Stimulated activated CD4-positive, alpha-beta T cell treated with anti-CD3 and anti-CD28 coated beads, TNF-alpha, amount 100 ng/mL, for 1 hour (primary cell): ENCODE measurements around the gene FRYL.

Experiments used
- DNase-seq, 3 donors: peaks; one replicate each; pipeline ENCODE4 v3.0.0-alpha.2; 2020; ENCODE audit warnings: low read depth in 3 of 3, low spot score in 1 of 3

FRYL gene

GRCh38 chr4:48495941-48496340 is 284.1 kb downstream of the FRYL start:
- no peak for DNase-seq

- no peak for DNase-seq
Measured at GRCh38 chr4:48493452-48494100, 286.5 kb downstream of the FRYL start.

- no peak for DNase-seq
Measured at GRCh38 chr4:48491514-48492176, 288.4 kb downstream of the FRYL start.

GRCh38 chr4:48490680-48491513 is 289.2 kb downstream of the FRYL start:
- no peak for DNase-seq

- DNase-seq = no peak
Measured at GRCh38 chr4:48490012-48490679, 289.9 kb downstream of the FRYL start, which contains the start of gene ZAR1. Gene ZAR1 (plus strand): TSS chr4:48490252. CDS start chr4:48490292, 40 bp downstream.

- DNase-seq = no peak
Measured at GRCh38 chr4:48489683-48490011, 290.4 kb downstream of the FRYL start.

GRCh38 chr4:48484494-48485168 is 295.4 kb downstream of the FRYL start:
- DNase-seq = no peak

- no peak for DNase-seq
Measured at GRCh38 chr4:48483777-48484493, 296.1 kb downstream of the FRYL start.

GRCh38 chr4:48483006-48483776 is 296.9 kb downstream of the FRYL start, which contains the start of gene SLC10A4:
Gene SLC10A4 (plus strand): TSS chr4:48483343. CDS start chr4:48483562, 219 bp downstream.
- no peak for DNase-seq

- DNase-seq = no peak
Measured at GRCh38 chr4:48481581-48481980, 298.5 kb downstream of the FRYL start.

- no peak for DNase-seq
Measured at GRCh38 chr4:48478273-48478672, 301.8 kb downstream of the FRYL start.

GRCh38 chr4:48475770-48476169 is 304.3 kb downstream of the FRYL start:
- DNase-seq = no peak

- DNase-seq = no peak
Measured at GRCh38 chr4:48472794-48473193, 307.3 kb downstream of the FRYL start.

- no peak for DNase-seq
Measured at GRCh38 chr4:48470570-48470969, 309.5 kb downstream of the FRYL start.

GRCh38 chr4:48470137-48470536 is 309.9 kb downstream of the FRYL start:
- DNase-seq = no peak

GRCh38 chr4:48467891-48468290 is 312.2 kb downstream of the FRYL start:
- DNase-seq = no peak

GRCh38 chr4:48467442-48467841 is 312.6 kb downstream of the FRYL start:
- no peak for DNase-seq

GRCh38 chr4:48462363-48462762 is 317.7 kb downstream of the FRYL start:
- DNase-seq = no peak

- DNase-seq = no peak
Measured at GRCh38 chr4:48461000-48461399, 319.1 kb downstream of the FRYL start.
